GM23338 (cell line): ENCODE data around the gene ZHX3. TPM values are rescaled to one million over a fixed set of nuclear protein-coding genes. Genes with fewer than 3 reads are reported as not detected.

Experiments used
- ATAC-seq: fragments of 200-7000 bp; cut with Tn5 transposase; 3 replicates; pipeline ENCODE4 v1.9.1; 2020
- DNase-seq: peaks from one replicate; pipeline ENCODE4 v3.0.0-alpha.2; 2015; ENCODE audit warnings: low spot score
- H2AFZ ChIP-seq: fragments of 200-600 bp; sonication (generic); 2 replicates; pipeline ENCODE4 v1.8.0; 2016; ENCODE audit warnings: antibody characterized with exemption, mild to moderate bottlenecking, moderate library complexity
- H3F3A ChIP-seq: fragments of 200-600 bp; sonication (generic); replicated peaks from 2 replicates; pipeline ENCODE4 v1.8.0; 2017; ENCODE audit warnings: antibody characterized with exemption, mixed run types, low read depth
- H3K27ac ChIP-seq: fragments of 200-600 bp; sonication (generic); 2 replicates; pipeline ENCODE4 v1.6.1; 2016; ENCODE audit warnings: low read depth
- H3K27me3 ChIP-seq: fragments of 200-600 bp; sonication (generic); 2 replicates; pipeline ENCODE4 v1.8.0; 2016; ENCODE audit warnings: mild to moderate bottlenecking, mixed run types, moderate library complexity; ENCODE audit not compliant: insufficient read depth
- H3K36me3 ChIP-seq: fragments of 200-600 bp; sonication (generic); 2 replicates; pipeline ENCODE4 v1.8.0; 2016; ENCODE audit warnings: mild to moderate bottlenecking; ENCODE audit not compliant: insufficient read depth
- H3K4me1 ChIP-seq: fragments of 200-600 bp; sonication (generic); 2 replicates; pipeline ENCODE4 v1.8.0; 2016; ENCODE audit warnings: mild to moderate bottlenecking, moderate library complexity; ENCODE audit not compliant: insufficient read depth
- H3K4me2 ChIP-seq: fragments of 200-600 bp; sonication (generic); 2 replicates; pipeline ENCODE4 v1.7.1; 2017; ENCODE audit warnings: mixed run types
- H3K4me3 ChIP-seq: fragments of 200-600 bp; sonication (generic); 2 replicates; pipeline ENCODE4 v1.6.1; 2016; ENCODE audit warnings: mixed run types
- H3K79me2 ChIP-seq: fragments of 200-600 bp; sonication (generic); replicated peaks from 2 replicates; pipeline ENCODE4 v1.8.0; 2017; ENCODE audit warnings: mild to moderate bottlenecking; ENCODE audit not compliant: insufficient read depth
- H3K9me2 ChIP-seq: fragments of 200-600 bp; sonication (generic); 2 replicates; pipeline ENCODE4 v1.8.0; 2017; ENCODE audit not compliant: insufficient read depth
- H4K20me1 ChIP-seq: fragments of 200-600 bp; sonication (generic); replicated peaks from 2 replicates; pipeline ENCODE4 v1.8.0; 2017; ENCODE audit warnings: mild to moderate bottlenecking; ENCODE audit not compliant: insufficient read depth
- H3K27ac Mint-ChIP-seq: 2 replicates; pipeline ENCODE4 v1.8.0; 2020; ENCODE audit warnings: inconsistent platforms, mild to moderate bottlenecking, moderate library complexity, mixed read lengths
- H3K27me3 Mint-ChIP-seq: 3 replicates; pipeline ENCODE4 v1.8.0; 2022; ENCODE audit warnings: low read depth, mild to moderate bottlenecking, moderate library complexity, mixed read lengths, inconsistent platforms; ENCODE audit not compliant: insufficient read depth, poor library complexity
- H3K36me3 Mint-ChIP-seq: 3 replicates; pipeline ENCODE4 v1.8.0; 2021; ENCODE audit warnings: low read depth, mild to moderate bottlenecking, inconsistent platforms, moderate library complexity, mixed read lengths
- H3K4me1 Mint-ChIP-seq: 3 replicates; pipeline ENCODE4 v1.8.0; 2020; ENCODE audit warnings: mild to moderate bottlenecking, inconsistent platforms, mixed read lengths
- H3K4me3 Mint-ChIP-seq: 3 replicates; pipeline ENCODE4 v1.8.0; 2021; ENCODE audit warnings: moderate library complexity, mild to moderate bottlenecking, inconsistent platforms, mixed read lengths
- H3K9me3 Mint-ChIP-seq: 3 replicates; pipeline ENCODE4 v1.8.0; 2020; ENCODE audit warnings: moderate library complexity, mild to moderate bottlenecking, inconsistent platforms, mixed read lengths
- CREB1 ChIP-seq: fragments of 250-450 bp; sonication (Bioruptor Pico); IDR thresholded peaks from 2 replicates; pipeline ENCODE4 v1.5.0; 2020; ENCODE audit warnings: low read depth, mild to moderate bottlenecking, moderate library complexity
- CTCF ChIP-seq, 2 experiments: fragments of 200-600 bp in 1 of 2; sonication (generic) in 1 of 2; conservative IDR thresholded peaks; 2 replicates each; pipeline versions ENCODE4 v1.5.1 to v1.6.1; 2016 to 2017; ENCODE audit warnings: antibody characterized with exemption in 2 of 2, low read depth in 2 of 2, mild to moderate bottlenecking in 2 of 2, moderate library complexity in 1 of 2
- ETS1 ChIP-seq: IDR thresholded peaks from 2 replicates; pipeline ENCODE4 v1.6.1; 2016; ENCODE audit warnings: antibody characterized with exemption
- EZH2 ChIP-seq: fragments of 200-600 bp; sonication (generic); IDR thresholded peaks from one replicate; pipeline ENCODE4 v1.8.0; 2017; ENCODE audit warnings: antibody characterized with exemption, mild to moderate bottlenecking, low read depth; ENCODE audit not compliant: unreplicated experiment
- EZH2phosphoT487 ChIP-seq: fragments of 200-600 bp; sonication (generic); IDR thresholded peaks from one replicate; pipeline ENCODE4 v1.8.1; 2018; ENCODE audit warnings: antibody characterized with exemption; ENCODE audit not compliant: unreplicated experiment
- JUNB ChIP-seq: IDR thresholded peaks from one replicate; pipeline ENCODE4 v1.6.1; 2016; ENCODE audit warnings: antibody characterized with exemption; ENCODE audit not compliant: unreplicated experiment
- NANOG ChIP-seq: IDR thresholded peaks from 2 replicates; pipeline ENCODE4 v1.6.1; 2016; ENCODE audit warnings: antibody characterized with exemption, borderline replicate concordance
- POLR2AphosphoS5 ChIP-seq: IDR thresholded peaks from 2 replicates; pipeline ENCODE4 v1.6.1; 2016; ENCODE audit warnings: antibody characterized with exemption, low read depth
- REST ChIP-seq: IDR thresholded peaks from one replicate; pipeline ENCODE4 v1.6.1; 2018; ENCODE audit warnings: antibody characterized with exemption; ENCODE audit not compliant: unreplicated experiment
- STAT1 ChIP-seq: IDR thresholded peaks from one replicate; pipeline ENCODE4 v1.6.1; 2016; ENCODE audit warnings: antibody characterized with exemption; ENCODE audit not compliant: unreplicated experiment
- ZNF114 ChIP-seq: fragments of 250-450 bp; sonication (Bioruptor Pico); IDR thresholded peaks from 2 replicates; pipeline ENCODE4 v1.5.0; 2020; ENCODE audit warnings: mild to moderate bottlenecking, moderate library complexity
- ZNF331 ChIP-seq: fragments of 250-450 bp; sonication (Bioruptor Pico); IDR thresholded peaks from 2 replicates; pipeline ENCODE4 v1.5.0; 2020; ENCODE audit warnings: low read depth, mild to moderate bottlenecking, moderate library complexity
- polyA plus RNA-seq: library from polyadenylated mRNA; unstranded; fragments of >200 nt; fragmentation: Nextera tagmentation; extraction: Ambion mirVana; gene quantifications from 2 replicates; pipeline ENCODE4 v1.2.1, GENCODE V29; 2016
- total RNA-seq: library from RNA; depleted of rRNA; stranded (reverse); fragments of >200 nt; shearing (Covaris generic); gene quantifications from 2 replicates; pipeline ENCODE4 v1.2.3, GENCODE V29; 2014
- TF ChIP-seq, protein P1 (sequence below): fragments of 250-450 bp; sonication (Bioruptor Pico); IDR thresholded peaks from 2 replicates; pipeline ENCODE4 v1.5.0; 2020; ENCODE audit warnings: mild to moderate bottlenecking, moderate library complexity

The ZHX3 gene
- total and polyA plus RNA-seq, 2 experiments from 2014 or later: 1.7 to 2.8 TPM

DNA sequence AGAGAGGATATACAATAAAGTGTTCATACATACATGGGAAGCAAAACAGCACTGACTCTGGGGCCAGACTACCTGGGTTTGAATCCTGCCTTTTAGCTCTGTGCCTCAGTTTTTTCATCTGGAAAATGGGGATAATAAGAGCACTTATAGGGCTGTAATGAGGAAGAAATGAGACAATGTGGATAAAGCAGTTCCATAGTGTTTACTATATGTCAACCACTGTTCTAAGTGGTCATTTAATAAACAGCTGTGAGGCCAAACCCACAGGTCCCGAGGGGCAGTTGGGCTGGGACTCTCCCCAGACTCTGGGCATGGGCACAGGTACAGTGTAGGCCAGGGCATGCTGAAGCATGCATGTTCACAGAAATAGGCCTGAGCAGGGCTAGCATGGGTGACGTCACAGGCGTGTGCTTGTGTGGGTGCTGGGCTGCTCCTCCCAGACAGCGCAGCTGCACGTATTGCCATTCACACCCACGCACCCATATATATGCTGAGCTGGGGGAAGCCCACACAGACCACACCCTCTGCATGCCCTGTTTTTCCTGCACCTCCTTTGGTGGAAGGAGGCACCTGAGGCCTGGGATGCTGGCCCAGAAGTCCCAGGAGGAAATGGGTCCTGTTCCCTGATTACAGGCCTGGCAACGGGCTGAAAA is 183.7 kb downstream of the ZHX3 start:
- H3K4me3 Mint-ChIP-seq: no peak overlapping the region
- H3K36me3 Mint-ChIP-seq: peaks cover 15% of the 10 kb centered on the region
- no peak for TF ChIP-seq ZNF331 (CRISPR knock-in tag)
- no peak for TF ChIP-seq POLR2AphosphoS5
- no peak for TF ChIP-seq CREB1 (CRISPR knock-in tag)
- no peak for TF ChIP-seq EZH2
- no peak for TF ChIP-seq ZNF114
- TF ChIP-seq CTCF (conservative IDR thresholded peaks at IDR 0.05; ENCODE audit: low read depth in 2 of 2): no peak
- no peak for TF ChIP-seq EZH2phosphoT487
- no peak for TF ChIP-seq ETS1
- TF ChIP-seq NANOG: no peak
- TF ChIP-seq, protein P1, sequence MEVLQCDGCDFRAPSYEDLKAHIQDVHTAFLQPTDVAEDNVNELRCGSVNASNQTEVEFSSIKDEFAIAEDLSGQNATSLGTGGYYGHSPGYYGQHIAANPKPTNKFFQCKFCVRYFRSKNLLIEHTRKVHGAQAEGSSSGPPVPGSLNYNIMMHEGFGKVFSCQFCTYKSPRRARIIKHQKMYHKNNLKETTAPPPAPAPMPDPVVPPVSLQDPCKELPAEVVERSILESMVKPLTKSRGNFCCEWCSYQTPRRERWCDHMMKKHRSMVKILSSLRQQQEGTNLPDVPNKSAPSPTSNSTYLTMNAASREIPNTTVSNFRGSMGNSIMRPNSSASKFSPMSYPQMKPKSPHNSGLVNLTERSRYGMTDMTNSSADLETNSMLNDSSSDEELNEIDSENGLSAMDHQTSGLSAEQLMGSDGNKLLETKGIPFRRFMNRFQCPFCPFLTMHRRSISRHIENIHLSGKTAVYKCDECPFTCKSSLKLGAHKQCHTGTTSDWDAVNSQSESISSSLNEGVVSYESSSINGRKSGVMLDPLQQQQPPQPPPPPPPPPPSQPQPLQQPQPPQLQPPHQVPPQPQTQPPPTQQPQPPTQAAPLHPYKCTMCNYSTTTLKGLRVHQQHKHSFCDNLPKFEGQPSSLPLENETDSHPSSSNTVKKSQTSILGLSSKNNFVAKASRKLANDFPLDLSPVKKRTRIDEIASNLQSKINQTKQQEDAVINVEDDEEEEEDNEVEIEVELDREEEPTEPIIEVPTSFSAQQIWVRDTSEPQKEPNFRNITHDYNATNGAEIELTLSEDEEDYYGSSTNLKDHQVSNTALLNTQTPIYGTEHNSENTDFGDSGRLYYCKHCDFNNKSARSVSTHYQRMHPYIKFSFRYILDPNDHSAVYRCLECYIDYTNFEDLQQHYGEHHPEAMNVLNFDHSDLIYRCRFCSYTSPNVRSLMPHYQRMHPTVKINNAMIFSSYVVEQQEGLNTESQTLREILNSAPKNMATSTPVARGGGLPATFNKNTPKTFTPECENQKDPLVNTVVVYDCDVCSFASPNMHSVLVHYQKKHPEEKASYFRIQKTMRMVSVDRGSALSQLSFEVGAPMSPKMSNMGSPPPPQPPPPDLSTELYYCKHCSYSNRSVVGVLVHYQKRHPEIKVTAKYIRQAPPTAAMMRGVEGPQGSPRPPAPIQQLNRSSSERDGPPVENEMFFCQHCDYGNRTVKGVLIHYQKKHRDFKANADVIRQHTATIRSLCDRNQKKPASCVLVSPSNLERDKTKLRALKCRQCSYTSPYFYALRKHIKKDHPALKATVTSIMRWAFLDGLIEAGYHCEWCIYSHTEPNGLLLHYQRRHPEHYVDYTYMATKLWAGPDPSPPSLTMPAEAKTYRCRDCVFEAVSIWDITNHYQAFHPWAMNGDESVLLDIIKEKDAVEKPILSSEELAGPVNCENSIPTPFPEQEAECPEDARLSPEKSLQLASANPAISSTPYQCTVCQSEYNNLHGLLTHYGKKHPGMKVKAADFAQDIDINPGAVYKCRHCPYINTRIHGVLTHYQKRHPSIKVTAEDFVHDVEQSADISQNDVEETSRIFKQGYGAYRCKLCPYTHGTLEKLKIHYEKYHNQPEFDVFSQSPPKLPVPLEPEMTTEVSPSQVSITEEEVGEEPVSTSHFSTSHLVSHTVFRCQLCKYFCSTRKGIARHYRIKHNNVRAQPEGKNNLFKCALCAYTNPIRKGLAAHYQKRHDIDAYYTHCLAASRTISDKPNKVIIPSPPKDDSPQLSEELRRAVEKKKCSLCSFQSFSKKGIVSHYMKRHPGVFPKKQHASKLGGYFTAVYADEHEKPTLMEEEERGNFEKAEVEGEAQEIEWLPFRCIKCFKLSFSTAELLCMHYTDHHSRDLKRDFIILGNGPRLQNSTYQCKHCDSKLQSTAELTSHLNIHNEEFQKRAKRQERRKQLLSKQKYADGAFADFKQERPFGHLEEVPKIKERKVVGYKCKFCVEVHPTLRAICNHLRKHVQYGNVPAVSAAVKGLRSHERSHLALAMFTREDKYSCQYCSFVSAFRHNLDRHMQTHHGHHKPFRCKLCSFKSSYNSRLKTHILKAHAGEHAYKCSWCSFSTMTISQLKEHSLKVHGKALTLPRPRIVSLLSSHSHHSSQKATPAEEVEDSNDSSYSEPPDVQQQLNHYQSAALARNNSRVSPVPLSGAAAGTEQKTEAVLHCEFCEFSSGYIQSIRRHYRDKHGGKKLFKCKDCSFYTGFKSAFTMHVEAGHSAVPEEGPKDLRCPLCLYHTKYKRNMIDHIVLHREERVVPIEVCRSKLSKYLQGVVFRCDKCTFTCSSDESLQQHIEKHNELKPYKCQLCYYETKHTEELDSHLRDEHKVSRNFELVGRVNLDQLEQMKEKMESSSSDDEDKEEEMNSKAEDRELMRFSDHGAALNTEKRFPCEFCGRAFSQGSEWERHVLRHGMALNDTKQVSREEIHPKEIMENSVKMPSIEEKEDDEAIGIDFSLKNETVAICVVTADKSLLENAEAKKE (CRISPR knock-in tag): no peak
- no peak for TF ChIP-seq REST
- no peak for TF ChIP-seq STAT1
- TF ChIP-seq JUNB: no peak
- Histone ChIP-seq H3K36me3 (no peaks in the 10 kb centered on the region), H3K4me3 (no peak overlapping the region), H3K27me3 (peaks cover 5% of the 10 kb centered on the region), H2AFZ (no peak overlapping the region), H3K9me2 (no peaks in the 10 kb centered on the region), H3K4me1 (peaks cover 16% of the 10 kb centered on the region), H3K27ac (no peak overlapping the region), H3K4me2 (no peak overlapping the region), H3K79me2 (peaks cover 10% of the 10 kb centered on the region), H4K20me1 (no peaks in the 10 kb centered on the region; the same call in 1 of the 2 replicates), H3F3A (no peaks in the 10 kb centered on the region)
- H3K27ac Mint-ChIP-seq: no peak overlapping the region
- no peaks in the 10 kb centered on the region; the same call in 2 of the 3 replicates for H3K9me3 Mint-ChIP-seq
- no peak for DNase-seq
- peaks cover 15% of the 10 kb centered on the region for H3K4me1 Mint-ChIP-seq
- ATAC-seq: no peak
- H3K27me3 Mint-ChIP-seq: peaks cover 23% of the 10 kb centered on the region
